Stimulated activated CD4-positive, alpha-beta T cell treated with anti-CD3 and anti-CD28 coated beads, Interleukin-1b, Interleukin-23, amount 100 ng/mL, for 1 hour (primary cell): Measurements from ENCODE around the gene CLEC2B.
A peak's percentile ranks its signal among the peaks of the same experiment; 100 is the strongest.

ENCODE experiments used
- DNase-seq, 2 donors: peaks; one replicate each; pipeline ENCODE4 v3.0.0-alpha.2; 2020; ENCODE audit warnings: low read depth in 2 of 2

CLEC2B gene

DNA sequence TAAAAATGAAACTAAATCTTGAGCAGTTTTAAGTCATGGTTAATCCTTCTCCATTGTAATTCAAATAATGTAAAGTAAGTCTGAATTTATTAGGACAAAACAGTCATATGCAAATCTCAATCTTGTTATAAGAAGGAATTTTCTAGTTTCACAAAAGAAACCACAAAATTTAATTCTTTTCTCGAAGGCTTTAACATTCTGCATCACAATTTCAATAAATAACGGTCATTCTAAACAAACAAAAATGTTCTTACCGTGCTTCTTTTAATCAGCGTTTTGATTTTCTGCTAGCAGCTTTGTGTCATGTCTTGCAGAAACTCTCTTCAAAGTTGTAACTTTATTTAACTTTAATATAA, 225 bp downstream of the CLEC2B start:
- no peak for DNase-seq

DNA sequence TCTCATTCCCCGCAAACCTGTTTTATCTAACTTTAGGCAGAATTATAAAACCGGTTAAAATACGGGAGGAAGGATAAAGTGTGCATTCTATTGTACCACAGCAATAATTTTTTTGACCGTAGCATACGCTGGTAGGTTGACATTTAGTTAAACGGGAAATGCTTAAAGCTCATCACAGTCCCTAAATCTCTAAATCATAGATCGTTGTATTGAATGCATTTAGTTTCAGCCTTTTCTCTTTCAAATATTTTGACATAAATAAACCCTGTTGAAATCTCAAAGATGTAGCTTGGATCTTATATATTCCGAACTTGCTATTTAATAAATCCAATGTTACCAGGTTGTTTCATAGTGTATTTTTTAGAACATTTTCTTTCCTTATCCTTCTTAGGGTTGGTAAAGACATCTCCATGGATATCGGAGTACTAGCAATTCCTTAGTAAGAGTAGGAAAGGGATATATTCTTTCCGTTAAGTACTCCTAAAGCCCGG, 798 bp downstream of the CLEC2B start:
- no peak for DNase-seq

DNA sequence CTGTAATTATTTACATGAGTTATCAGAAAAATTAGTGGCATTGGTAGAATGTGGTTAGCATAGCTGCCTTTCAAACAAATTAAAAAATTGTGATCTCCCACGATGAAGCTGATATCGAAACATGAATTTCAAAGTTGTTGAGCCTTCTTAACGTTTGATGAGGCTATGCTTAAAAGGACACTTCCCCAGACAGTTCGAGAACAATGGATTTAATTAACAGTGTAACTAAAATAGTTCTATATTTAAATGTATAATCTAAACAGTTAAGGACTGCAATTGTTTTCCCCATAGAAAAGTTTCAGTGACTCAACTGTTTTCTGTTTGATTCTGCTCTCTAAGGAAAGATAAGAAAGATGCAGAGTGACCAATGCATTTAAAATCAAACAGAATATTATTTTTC, 1.6 kb downstream of the CLEC2B start:
- DNase-seq: no peak

DNA sequence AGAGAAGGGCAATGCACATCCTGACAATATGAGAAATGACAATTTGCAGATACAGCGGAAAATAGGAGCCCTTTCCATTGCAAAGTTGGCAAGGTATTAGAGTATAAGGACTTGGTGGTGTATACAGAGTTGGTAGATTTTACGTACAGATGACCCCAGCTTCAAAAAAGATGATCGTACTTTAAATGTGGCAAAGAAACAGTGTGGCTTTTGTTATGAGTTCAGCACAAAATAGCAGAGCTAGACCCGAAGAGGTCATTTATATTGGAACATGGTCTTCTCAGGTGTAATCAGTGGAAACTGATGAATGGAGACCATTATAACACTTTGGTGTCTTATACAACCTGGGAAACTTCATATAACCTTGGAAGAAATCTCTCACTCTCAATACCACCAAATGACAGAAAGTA, 2.3 kb downstream of the CLEC2B start:
- DNase-seq: no peak

DNA sequence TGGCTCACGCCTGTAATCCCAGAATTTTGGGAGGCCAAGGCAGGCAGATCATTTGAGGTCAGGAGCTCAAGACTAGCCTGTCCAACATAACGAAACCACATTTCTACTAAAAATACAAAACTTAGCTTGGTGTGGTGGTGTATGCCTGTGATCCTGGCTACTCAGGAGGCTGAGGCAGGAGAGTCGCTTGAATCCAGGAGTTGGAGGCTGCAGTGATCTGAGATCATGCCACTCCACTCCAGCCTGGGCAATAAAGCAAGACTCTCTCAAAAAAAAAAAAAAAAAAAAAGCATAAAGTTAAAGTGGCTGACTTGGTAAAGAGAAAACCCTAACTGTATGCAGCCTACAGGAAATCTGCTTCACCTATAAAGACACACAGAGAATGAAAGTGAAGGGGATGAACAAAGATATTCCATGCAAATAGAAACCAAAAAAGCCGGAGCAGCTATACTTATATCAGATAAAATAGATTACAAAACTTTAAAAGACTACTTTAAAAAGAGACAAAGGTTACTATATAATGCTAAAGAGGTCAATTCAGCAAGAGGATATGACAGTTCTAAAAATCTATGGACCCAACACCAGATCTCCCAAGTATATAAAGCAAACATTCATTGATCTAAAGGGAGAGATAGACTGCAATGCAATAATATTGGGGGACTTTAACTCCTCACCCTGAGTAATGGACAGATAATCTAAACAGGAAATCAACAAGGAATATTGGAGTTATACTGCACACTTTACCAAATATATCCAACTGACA, 4.1 kb downstream of the CLEC2B start:
- no peak for DNase-seq

DNA sequence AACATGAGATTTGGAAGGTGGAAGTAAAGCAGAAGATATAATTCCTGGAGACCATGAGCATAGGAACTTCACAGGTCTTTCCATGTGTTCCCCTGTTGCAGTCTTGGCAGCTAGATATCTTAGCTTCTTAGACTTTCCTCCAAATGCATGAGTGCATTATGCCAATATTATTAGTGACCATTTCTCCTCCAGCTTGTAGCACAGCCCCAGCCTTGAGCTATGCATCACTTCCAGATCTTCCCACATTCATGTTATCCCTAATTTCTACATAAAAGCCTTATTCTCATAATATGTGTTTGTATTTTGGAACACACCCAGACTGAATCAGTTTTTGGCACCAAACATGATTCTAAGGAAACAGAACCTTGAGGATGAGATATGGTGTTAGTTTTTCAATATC, 11.0 kb downstream of the CLEC2B start:
- DNase-seq: no peak

DNA sequence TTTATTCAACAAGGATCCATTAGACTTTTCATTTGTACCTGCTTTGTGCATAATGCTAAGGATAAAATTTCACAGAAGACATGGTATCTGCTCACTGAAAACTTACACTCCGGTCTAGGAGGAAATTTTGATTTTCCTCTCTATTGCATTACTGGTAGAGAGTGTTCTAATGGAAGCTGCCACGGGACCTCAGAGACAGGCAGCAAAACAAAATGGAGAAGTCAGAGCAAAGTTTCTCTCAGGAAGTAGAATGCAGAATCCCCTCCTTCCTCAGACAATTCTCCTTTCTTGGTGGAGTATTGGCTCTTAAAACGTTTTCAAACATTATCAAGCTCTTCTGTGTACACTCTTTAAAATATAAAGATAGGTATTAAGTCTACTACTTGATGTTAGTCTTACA, 12.3 kb downstream of the CLEC2B start:
- DNase-seq: no peak

DNA sequence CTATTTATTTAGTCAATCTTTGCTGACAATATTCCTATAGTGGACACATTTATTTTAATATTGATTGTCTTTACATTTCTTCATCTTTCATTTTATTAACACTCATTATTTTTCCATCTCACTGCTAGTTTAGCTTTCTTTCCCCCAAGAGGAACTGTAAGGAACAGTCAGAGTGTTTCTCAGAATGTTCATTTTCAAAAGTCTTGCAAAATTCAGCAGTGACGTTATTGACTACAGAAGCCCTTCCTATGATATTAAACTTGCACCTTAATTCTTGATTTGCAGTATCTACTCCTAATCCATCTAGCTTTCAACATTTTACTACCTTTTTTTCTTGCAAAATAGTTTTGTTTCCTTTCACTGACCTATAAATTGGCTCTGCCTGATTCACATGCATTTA, 13.0 kb downstream of the CLEC2B start:
- no peak for DNase-seq

DNA sequence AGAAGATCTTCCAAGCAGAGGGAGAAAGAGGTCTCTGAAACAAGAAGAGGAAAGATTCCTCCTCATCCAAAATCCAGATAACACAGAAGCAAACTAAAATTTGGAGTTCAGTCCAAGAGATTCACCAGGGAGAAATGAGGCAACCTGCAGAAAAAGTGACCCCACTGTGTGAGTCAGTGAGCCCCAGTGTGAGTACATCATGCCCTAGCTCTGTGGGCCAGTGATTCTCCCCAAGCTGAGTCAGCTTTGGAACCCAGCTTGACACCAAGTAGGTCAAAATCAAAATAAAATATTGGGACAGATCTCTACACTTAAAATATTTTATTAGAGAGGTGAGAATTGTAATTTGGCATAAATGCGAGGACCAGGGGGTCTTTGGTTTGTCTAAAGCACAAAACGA, 17.2 kb downstream of the CLEC2B start:
- no peak for DNase-seq

DNA sequence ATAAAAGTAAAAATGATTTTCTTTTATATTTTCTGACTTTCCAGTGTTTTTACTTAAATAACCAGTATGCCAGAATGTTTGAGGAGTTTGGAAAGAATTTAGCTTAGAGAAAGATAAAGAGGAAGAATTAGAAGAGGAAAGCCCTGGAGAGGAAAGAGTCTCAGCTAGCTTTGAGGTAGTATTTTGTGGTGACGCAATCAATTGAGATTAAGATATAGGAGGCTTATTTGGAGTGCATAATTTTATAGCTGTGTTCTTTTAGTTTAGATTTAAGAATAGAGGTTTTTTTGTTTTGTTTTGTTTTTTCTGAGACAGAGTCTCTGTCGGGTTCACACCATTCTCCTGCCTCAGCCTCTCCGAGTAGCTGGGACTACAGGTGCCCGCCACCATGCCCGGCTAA, 18.1 kb downstream of the CLEC2B start:
- no peak for DNase-seq

DNA sequence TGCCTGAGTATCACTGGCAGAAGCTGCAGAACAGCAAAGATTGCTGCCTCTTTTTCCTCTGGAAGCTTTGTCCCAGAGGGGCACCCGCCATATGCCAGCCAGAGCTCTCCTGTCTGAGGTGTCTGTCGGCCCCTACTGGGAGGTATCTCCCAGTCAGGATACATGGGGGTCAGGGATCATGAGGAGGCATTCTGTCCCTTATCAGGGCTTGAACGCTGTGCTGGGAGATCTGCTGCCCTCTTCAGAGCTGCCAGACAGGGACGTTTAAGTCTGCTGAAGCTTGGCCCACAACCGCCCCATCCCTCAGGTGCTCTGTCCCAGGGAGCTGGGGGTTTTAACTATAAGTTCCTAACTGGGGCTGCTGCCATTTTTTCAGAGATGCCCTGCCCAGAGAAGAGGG, 20.3 kb downstream of the CLEC2B start:
- DNase-seq: no peak

DNA sequence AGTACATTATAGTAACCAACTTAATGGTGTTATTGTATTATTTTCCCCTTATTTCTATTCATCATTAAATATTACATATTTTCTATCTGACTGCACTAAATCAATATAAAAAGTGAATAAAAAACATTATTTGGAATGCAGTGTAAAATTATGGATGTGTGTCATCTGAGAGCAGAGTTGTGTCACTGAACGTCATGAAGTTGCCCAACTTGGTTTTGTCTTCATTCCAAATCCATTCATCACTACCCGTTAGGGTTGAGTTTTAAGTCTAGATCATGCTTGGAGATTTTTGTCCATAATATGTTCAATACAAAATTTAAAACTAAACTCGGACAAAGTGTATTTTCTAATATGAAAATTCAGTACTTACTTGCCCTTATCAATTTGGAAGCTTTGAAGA, 25.7 kb downstream of the CLEC2B start:
- no peak for DNase-seq

DNA sequence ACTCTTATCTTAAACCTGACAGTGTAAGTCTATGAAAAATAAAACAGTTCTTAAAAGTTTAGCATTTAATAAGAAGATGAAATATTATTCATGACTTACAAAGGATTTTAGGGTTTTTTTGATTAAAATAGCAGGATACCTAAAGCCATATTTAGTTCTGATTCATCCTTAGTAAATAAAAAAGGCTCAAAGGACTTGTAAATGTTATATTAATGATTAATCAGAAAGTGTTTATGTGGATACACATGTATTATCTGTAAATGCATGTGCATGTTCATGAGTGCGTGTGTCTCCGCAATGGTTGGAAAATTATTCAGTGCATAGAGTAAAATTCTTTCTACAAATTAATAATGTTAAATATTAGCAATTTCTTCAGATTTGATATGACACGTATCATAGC, 37.4 kb downstream of the CLEC2B start:
- no peak for DNase-seq

DNA sequence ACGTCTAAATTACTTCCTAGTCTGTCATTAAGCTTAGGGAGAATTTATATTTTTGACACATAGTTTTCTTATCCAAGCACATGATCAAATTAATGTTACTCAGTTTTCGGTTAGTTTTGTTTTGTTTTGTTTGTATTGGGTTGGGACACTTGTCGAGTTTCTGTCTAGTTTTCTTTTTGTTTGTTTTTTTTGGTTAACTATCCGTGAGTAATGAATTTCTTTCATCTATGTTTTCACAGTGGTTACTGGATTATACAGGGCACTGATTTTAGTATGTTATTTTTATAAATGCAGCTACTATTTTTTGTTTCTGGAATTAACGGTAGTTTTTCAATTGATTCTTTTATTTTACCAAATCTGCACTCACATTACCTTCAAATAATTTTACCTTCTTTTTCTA, 39.2 kb downstream of the CLEC2B start:
- no peak for DNase-seq

DNA sequence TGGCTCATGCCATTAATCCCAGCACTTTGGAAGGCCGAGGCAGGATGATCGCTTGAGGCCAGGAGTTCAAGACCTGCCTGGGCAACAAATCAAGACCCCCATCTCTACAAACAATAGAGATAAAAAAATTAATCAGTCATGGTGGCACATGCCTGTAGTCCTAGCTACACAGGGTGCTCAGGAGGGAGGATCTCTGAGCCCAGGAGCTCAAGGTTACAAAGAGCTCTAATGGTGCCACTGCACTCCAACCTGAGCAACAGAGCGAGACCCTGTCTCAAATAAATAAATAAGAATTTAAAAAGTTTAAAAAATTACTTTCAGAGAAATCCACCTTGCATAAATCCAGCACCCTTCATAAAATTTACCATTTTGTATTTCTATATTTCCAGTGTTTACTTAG, 39.7 kb downstream of the CLEC2B start:
- DNase-seq: no peak

DNA sequence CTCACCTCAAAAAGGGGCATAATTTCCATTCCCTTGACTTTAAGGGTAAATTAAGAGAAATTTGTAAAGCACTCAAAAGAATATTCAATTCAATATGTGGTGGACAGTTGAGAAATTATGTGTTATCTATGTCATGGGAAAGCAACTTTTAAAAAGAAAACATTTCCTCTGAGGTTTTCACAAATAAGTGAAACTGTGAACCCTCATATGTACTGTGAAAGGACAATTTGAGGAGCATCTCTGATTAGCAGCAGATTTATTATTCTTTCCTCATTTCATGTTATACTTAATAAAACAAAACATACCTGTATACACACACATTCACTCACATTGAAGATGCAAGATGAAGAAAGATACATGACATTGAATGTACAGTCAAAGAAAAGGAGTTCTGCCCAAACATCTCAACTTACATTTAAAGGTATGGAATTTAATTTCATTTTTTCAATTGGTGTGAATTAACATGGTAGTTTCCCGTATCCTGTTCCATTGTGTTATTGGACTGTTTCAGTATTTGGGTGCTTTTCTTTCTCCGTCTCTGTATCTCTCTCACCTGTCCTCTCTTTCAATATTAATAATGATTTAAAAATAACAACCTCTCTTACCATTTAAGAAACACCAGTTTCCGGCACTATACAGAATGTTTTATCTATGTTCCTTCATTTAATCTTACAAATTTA, 41.8 kb downstream of the CLEC2B start, which contains the start of gene KLRF1:
Gene KLRF1, plus strand, starts transcription at position 273 of the 680 bp plus-strand sequence. Its CDS starts 64 bp downstream, at position 337.
- no peak for DNase-seq

DNA sequence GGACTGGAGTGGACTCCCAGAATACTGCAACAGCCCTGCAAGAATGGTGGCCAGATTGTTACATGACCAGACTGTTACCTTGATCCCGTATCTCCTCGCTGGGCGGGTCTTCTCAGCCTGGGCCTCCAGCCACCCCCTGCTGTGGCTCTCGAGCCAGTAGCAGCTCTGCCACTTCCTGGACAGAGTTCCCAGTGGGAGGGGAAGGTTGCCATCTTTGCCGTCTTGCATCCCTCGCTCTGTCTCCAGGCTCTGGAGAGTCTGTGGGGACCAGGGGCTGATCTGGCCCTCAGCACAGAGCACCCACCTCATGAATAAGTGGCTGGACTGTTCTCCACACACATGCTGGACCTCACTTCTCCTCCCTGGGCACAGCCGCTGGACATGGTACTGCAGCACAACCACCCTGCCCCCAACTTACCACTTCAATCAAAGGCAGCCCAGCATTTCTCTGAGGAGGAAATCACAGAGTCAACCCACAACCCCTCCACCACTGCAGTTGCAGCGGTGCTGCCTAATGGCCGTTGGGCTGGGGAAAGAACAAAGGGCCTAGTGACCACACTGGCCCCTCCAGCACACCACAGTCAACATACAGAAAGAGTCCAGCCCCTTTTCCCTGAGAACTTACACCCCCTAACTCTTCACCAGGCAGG, 48.7 kb downstream of the CLEC2B start:
- DNase-seq: no peak

DNA sequence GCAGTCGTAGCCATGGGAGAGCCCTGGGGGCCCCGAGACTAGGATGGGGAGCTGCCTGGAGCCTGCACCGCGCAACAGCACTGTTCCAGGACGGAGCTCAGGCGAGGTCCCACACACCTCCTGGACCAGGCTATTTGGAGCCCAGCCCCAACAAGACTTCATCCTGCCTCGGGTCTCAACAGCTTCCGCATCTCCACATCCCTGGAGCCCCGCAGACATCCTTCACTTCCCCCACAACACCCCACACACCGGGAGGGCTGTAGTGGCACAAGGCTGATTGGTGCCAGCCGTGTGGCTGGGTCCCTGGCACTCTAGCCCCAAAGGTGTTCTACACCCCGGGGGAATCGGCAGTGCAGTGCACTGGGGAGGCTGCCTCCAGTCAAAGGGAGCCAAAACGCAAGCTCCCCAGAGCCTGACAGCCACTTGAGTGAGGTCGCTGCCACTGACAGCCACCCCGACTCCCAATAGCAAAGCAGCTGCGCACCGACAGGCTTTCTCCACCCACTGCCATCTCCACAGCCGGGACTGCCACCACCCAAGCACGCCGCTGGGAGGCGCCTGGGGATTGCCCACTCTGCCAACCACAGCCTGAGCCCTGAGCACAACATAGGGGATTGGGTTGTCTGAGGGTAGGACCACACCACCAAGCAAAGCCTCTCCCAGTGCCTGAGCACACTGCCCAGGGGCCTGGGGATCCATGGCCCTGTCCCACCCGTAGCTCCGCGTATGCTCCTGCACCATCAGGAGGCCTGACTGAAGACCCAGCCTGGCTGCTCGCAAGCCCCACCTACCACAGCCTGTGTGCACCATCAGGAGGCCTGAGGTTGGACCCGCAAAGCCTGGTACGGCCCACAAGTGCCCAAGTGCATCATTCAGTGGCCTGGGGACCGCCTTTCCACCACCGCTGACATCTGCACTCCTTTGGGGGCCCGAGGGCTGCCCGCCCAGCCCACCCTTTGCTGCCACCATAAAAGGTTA, 55.0 kb downstream of the CLEC2B start:
- peak; percentile 83 to 93 for DNase-seq

DNA sequence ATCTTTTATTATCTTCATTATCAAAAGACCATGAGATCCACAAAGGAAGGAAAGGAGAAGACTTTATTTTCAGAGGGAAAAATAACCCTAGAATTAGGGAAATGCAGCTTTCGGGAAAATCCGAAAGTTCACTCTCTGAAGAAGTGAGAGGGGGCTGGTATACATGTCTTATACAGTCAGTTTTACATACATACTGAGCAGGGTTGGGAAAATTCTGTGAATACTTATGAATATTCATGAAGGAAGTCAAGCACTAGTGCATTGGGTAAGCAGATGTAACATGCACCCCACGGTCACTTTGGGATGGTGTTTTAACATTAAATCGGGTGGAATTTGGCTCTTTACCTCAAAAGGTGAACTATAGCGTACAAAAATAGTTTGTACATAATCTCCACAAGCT, 57.5 kb downstream of the CLEC2B start:
- no peak for DNase-seq

DNA sequence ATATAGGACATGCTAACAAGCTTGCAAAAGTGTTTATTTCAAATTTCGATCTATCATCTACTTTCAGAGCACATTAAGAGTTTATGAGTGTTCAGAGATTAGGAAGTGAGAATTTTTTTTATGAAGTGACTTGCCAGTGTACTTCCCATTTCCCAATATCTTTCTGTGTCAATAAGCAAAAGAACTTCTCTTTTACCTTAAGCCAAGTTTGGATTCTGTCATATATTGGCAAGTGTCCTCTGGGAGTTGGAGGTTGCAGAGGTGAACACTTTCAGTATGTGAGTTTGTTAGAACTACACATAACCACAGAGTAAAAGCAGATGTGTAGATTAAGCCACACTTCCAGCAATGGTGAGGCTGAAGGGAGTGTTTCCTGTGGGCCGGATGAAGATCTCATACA, 58.5 kb downstream of the CLEC2B start:
- no peak for DNase-seq

DNA sequence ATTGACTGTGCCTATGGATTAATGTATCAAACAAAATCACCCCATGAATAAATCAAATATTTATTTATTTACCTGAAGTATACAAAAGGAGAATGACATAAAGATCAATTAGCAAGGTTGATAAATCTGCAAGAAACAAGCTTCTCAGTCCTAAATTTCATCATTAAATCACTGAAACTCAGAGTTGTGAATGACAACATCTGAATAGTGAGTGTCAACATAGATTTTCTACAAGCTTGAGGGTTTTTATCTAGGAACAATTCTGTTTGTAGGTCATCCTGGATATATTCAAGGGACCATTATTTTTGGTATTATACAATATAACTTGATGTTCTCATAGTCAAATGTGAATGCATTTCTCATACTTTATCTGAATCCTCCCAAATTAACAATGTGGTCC, 59.3 kb downstream of the CLEC2B start:
- no peak for DNase-seq

DNA sequence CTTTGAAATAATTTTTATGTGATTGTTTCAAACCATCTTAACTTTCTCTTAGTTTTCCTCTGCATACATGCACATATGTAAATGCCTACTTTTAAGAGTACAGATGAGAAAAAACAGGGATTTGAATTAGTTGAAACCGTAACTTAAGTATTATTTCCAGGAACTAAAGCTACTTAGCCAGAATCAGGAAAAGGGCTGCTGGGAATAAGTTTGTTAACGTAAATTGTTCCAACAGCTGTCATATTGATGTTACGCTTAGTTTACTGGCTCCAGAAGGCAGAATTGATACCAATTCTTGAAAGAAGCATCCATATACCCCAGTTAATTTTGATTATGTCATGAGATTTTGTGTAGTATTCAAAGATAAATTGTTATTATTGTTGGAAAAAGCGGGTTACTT, 59.8 kb downstream of the CLEC2B start:
- no peak for DNase-seq
